ENCODE results near the gene RPL7A.

The RPL7A gene

GRCh38 chr9:133348718-133349573, 928 bp downstream of the RPL7A start:
- no peak for TF ChIP-seq REST (IDR thresholded peaks at IDR 0.05; ENCODE audit: insufficient read depth in 1 of 2, low read depth in 2 of 2, low read length in 2 of 2)
- no peak for TF ChIP-seq TAF1 (IDR thresholded peaks at IDR 0.05; ENCODE audit: borderline replicate concordance, insufficient read depth, low read length)
- no peak for TF ChIP-seq SIN3A (IDR thresholded peaks at IDR 0.05; ENCODE audit: borderline replicate concordance, insufficient read depth, low read length)
- no peak; the same call in 1 of the 2 replicates for TF ChIP-seq POLR2AphosphoS5 (IDR thresholded peaks at IDR 0.05; ENCODE audit: low read depth, low read length)
- TF ChIP-seq FOXP2 (optimal IDR thresholded peaks at IDR 0.05; ENCODE audit: borderline replicate concordance, extremely low read depth, extremely low read length, insufficient read depth) = no peak

- no peak for TF ChIP-seq TAF1 (IDR thresholded peaks at IDR 0.05; ENCODE audit: borderline replicate concordance, insufficient read depth, low read length)
- no peak for TF ChIP-seq FOXP2 (optimal IDR thresholded peaks at IDR 0.05; ENCODE audit: borderline replicate concordance, extremely low read depth, extremely low read length, insufficient read depth)
- TF ChIP-seq POLR2AphosphoS5 (IDR thresholded peaks at IDR 0.05; ENCODE audit: low read depth, low read length) = no peak; the same call in 1 of the 2 replicates
- TF ChIP-seq SIN3A (IDR thresholded peaks at IDR 0.05; ENCODE audit: borderline replicate concordance, insufficient read depth, low read length) = no peak
- TF ChIP-seq REST (IDR thresholded peaks at IDR 0.05; ENCODE audit: insufficient read depth in 1 of 2, low read depth in 2 of 2, low read length in 2 of 2) = no peak
Measured at GRCh38 chr9:133349965-133350616, 2.1 kb downstream of the RPL7A start.

GRCh38 chr9:133351526-133351907, 3.5 kb downstream of the RPL7A start:
- no peak for TF ChIP-seq FOXP2 (optimal IDR thresholded peaks at IDR 0.05; ENCODE audit: borderline replicate concordance, extremely low read depth, extremely low read length, insufficient read depth)
- no peak for TF ChIP-seq POLR2AphosphoS5 (IDR thresholded peaks at IDR 0.05; ENCODE audit: low read depth, low read length)
- TF ChIP-seq TAF1 (IDR thresholded peaks at IDR 0.05; ENCODE audit: borderline replicate concordance, insufficient read depth, low read length) = no peak
- TF ChIP-seq REST (IDR thresholded peaks at IDR 0.05; ENCODE audit: insufficient read depth in 1 of 2, low read depth in 2 of 2, low read length in 2 of 2) = no peak
- TF ChIP-seq SIN3A (IDR thresholded peaks at IDR 0.05; ENCODE audit: borderline replicate concordance, insufficient read depth, low read length) = no peak

- TF ChIP-seq REST (IDR thresholded peaks at IDR 0.05; ENCODE audit: insufficient read depth in 1 of 2, low read depth in 2 of 2, low read length in 2 of 2) (no peak), FOXP2 (optimal IDR thresholded peaks at IDR 0.05; ENCODE audit: borderline replicate concordance, extremely low read depth, extremely low read length, insufficient read depth) (no peak), POLR2AphosphoS5 (IDR thresholded peaks at IDR 0.05; ENCODE audit: low read depth, low read length) (peak; percentile 55), TAF1 (IDR thresholded peaks at IDR 0.05; ENCODE audit: borderline replicate concordance, insufficient read depth, low read length) (no peak), SIN3A (IDR thresholded peaks at IDR 0.05; ENCODE audit: borderline replicate concordance, insufficient read depth, low read length) (peak; percentile 10; the same call in 1 of the 2 replicates)
Measured at GRCh38 chr9:133351908-133352634, 4.1 kb downstream of the RPL7A start.

All from PFSK-1 (cell line).